Activated naive CD4-positive, alpha-beta T cell treated with anti-CD3 and anti-CD28 coated beads, Interleukin-2, amount 10 ng/mL, durations not matched to agents 5 hours and 36 hours (primary cell): ENCODE data around the gene SMYD5. TPM values are rescaled to one million over a fixed set of nuclear protein-coding genes. Genes with fewer than 3 reads are reported as not detected.

Experiments
- total RNA-seq, 2 experiments: library from RNA; stranded (reverse); gene quantifications; one replicate each; pipeline ENCODE4 v1.2.3, GENCODE V29; 2021

SMYD5 gene
- total RNA-seq: 10 to 100 TPM; 14.2 to 15.2 TPM

DNA sequence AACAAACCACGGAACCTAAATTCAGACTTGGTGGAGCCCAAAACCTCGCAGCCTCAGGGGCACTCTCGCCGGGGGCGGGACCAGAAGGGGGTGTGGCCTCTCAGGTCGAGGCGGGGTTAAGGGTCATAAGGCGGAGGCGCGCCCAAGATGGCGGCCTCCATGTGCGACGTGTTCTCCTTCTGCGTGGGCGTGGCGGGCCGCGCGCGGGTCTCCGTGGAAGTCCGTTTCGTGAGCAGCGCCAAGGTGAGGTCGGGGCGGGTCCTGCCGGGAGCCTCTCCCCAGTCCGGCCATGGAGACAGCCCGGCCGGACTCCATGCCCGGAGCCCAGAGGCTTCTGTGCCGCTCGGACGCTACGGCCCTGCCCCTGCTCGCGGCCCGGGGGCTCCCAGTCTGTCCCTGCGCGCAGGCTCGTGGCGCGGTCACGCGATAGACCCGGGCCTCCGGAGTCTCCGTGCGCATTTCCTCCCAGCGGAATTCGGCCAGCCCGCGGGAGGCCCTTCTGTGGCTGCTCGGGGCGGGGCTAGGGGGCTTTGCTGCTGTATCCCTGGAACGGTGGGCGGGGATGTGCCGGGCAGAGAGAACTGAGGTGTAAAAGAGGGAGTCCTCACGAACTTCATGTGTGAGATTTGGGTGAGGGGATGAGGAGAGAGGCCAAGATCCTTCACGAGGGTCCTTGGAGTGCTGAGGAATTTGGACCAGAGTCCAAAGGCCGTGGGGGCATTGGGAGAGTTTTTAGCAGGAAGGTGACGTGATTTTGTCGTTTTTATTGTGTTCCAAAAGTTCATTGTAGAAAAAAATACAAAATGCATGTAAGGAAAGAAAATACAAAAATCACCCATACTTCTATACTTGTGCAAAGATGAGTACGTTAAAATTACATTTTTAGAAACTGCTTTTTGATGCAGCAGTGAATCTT, at the start of gene SMYD5:
Gene SMYD5 (plus strand): TSS at position 126 of the 916 bp plus-strand sequence. CDS start 22 bp downstream, at position 148.

GRCh38 chr2:73202156-73203054, 11.6 kb upstream of the SMYD5 start, which contains the start of gene NOTO:
Gene NOTO (plus strand): TSS chr2:73202574. CDS start chr2:73202667, 93 bp downstream.

DNA sequence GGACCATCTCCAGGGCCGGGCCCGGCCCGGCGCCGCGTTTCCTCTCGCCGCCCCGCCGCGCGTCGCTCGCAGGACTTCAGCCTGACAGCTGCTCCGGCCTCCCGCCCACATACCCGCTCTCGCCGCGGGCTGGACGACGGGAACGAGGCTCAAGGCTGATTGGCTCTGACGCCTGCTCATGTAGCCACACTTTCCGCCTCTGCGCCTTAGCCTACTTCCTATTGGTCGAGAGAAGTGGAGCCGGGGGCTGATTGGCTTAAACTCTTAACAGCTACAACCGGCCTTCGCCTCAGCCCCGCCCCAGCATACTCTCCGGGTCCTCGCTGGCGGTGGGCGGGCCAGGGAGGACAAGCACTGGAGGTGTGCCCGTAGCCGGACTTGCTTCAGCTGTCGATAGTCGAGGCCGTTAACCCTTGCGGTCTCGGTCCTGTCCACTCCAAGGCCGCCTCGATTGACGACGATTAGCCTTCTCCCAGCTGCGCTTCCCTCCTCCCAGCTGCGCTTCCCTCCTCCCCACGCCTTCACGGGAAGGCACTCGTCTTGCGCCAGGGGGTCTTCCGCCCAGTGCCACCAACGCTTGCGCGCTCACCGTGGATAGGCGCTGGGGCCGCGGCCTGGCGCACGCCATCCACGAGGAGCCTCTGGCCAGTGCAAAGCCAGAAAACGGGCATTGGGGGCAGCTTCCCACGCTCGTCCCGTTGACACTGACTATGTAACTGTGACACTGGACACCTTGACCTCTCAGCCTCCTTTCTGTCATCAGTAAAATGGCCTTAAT, 19.3 kb downstream of the SMYD5 start, which contains the start of gene PRADC1:
Gene PRADC1 (minus strand): TSS at position 86 of the 778 bp plus-strand sequence. CDS start 79 bp downstream, at position 7.

DNA sequence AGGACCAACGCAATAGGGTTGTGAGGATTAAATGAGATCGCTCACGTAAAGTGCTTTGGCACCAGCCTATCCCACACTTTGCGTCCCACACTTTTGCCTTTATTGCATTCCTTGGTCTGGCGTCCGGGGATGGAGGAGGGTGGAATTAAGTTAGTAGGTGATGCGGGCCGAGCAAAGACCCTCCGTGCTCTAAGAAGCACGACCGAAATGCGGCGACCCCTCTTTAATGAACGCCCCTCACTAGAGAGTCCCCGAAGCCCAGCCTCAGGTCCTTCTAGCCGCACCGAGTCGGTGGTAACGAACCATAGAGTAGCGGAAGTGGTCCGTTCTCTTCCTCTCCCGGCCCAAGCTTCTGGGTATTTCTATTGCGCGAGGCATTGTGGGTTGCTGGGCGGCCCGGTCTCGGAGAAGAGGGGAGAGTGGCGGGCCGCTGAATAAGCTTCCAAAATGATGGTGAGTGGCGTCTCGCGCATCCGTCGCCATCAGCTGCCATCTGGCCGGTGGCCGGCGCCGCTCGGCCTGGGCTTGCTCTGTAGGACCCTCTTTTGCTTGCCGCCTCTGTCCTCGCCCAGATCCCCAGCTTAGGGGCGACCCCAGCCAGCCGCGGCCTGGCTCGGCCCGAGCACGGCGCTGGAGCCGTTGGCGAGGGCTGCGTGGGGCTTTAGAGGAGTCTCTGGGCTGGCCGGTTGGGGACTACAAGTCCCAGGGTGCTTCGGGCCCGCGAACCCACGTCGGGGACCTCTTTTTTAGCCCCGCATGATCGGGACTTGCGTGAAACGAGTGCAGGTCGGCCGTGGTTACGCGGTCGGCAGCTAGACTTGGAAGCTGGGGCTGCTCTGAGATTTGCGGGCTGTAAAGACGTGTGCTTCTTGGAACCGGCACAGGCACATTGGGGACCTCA, 20.1 kb downstream of the SMYD5 start, which contains the start of gene CCT7:
Gene CCT7 (plus strand): TSS at position 377 of the 901 bp plus-strand sequence. CDS start 71 bp downstream, at position 448.

Other genes with a start within 250 kb of the SMYD5 start
- 1 to 10 TPM; 5.3 to 8.0 TPM for gene SFXN5, start 142.5 kb upstream of the SMYD5 start, total RNA-seq
- 1 to 10 TPM; 6.2 to 6.9 TPM for gene RAB11FIP5, start 101.3 kb upstream of the SMYD5 start, total RNA-seq
- not detected for gene NOTO, start 11.7 kb upstream of the SMYD5 start, total RNA-seq
- gene PRADC1, start 19.0 kb downstream of the SMYD5 start, total RNA-seq: 10 to 100 TPM; 11.5 to 12.7 TPM
- 100 to 1,000 TPM; 222 to 232 TPM for gene CCT7, start 20.1 kb downstream of the SMYD5 start, total RNA-seq
- gene FBXO41, start 70.2 kb downstream of the SMYD5 start, total RNA-seq: 10 to 100 TPM; 16.4 to 16.6 TPM
- under 1 TPM in 1 of 2 experiments, not detected in 1; 0.10 TPM for gene EGR4, start 79.3 kb downstream of the SMYD5 start, total RNA-seq
- gene ALMS1, start 171.6 kb downstream of the SMYD5 start, total RNA-seq: 10 to 100 TPM; 21.8 to 27.2 TPM